Spleen (tissue), 11 donors: ENCODE results near the gene BPIFA1. TPM values are rescaled to one million over a fixed set of nuclear protein-coding genes. Genes with fewer than 3 reads are reported as not detected.

Source experiments
- DNase-seq: peaks from one replicate; pipeline ENCODE4 v3.0.0-alpha.2; 2020
- H3K27ac ChIP-seq, 8 donors: fragments of 200-600 bp; sonication (generic) in 7 of 8; 1 replicate in 4 of 8; 2 replicates in 4 of 8; pipeline versions ENCODE4 v1.5.0 to v1.8.0; 2016 to 2021; ENCODE audit warnings: inconsistent platforms in 4 of 8, mild to moderate bottlenecking in 4 of 8, moderate library complexity in 1 of 8
- H3K27me3 ChIP-seq, 7 donors: fragments of 200-600 bp; sonication (generic) in 6 of 7; replicated peaks in 1 of 7; 1 replicate in 4 of 7; 2 replicates in 3 of 7; pipeline versions ENCODE4 v1.5.0 to v1.8.0; 2016 to 2021; ENCODE audit warnings: inconsistent platforms in 3 of 7, mild to moderate bottlenecking in 1 of 7
- H3K36me3 ChIP-seq, 6 donors: fragments of 200-600 bp; sonication (generic) in 5 of 6; 1 replicate in 4 of 6; 2 replicates in 2 of 6; pipeline versions ENCODE4 v1.5.0 to v1.8.0; 2016 to 2021; ENCODE audit warnings: inconsistent platforms in 2 of 6
- H3K4me1 ChIP-seq, 6 donors: fragments of 200-600 bp; sonication (generic) in 5 of 6; 1 replicate in 3 of 6; 2 replicates in 3 of 6; pipeline versions ENCODE4 v1.5.0 to v1.8.0; 2016 to 2021; ENCODE audit warnings: inconsistent platforms in 3 of 6
- H3K4me3 ChIP-seq, 8 donors: fragments of 200-600 bp; sonication (generic) in 7 of 8; 1 replicate in 4 of 8; 2 replicates in 4 of 8; pipeline versions ENCODE4 v1.5.0 to v1.8.0; 2016 to 2021; ENCODE audit warnings: inconsistent platforms in 4 of 8, mild to moderate bottlenecking in 4 of 8, moderate library complexity in 2 of 8
- H3K9me3 ChIP-seq, 8 donors: fragments of 200-600 bp; sonication (generic) in 7 of 8; 1 replicate in 4 of 8; 2 replicates in 4 of 8; pipeline versions ENCODE4 v1.5.0 to v1.8.0; 2016 to 2021; ENCODE audit warnings: inconsistent platforms in 4 of 8
- CTCF ChIP-seq, 11 experiments: fragments of 200-600 bp in 7 of 11; fragments of 450-650 bp in 4 of 11; sonication (generic) in 4 of 11; IDR thresholded peaks in 8 of 11; conservative IDR thresholded peaks in 3 of 11; 1 replicate in 7 of 11; 2 replicates in 4 of 11; pipeline versions ENCODE4 v1.4.0 to v1.8.0; 2016 to 2021; ENCODE audit warnings: antibody characterized with exemption in 11 of 11, inconsistent platforms in 4 of 11, mild to moderate bottlenecking in 1 of 11
- POLR2A ChIP-seq, 3 donors: fragments of 450-650 bp; IDR thresholded peaks; one replicate each; pipeline ENCODE4 v1.5.1; 2017; ENCODE audit warnings: antibody characterized with exemption in 3 of 3, mild to moderate bottlenecking in 1 of 3
- POLR2AphosphoS5 ChIP-seq, 3 donors: sonication (generic); formaldehyde crosslinking; IDR thresholded peaks; one replicate each; pipeline ENCODE4 v1.5.1; 2017; ENCODE audit warnings: antibody characterized with exemption in 3 of 3
- WGBS, 5 donors: extraction: QIAGEN DNeasy Blood & Tissue Kit in 3 of 5; methylation state at CpG; one replicate each; pipeline versions ENCODE4 v1.1.5 to v1.1.7; 2013 to 2018; 5-methylcytosine and 5-hydroxymethylcytosine counted together
- intact Hi-C: fragments of 100-400 bp; cut with DNase I; formaldehyde crosslinking; loops from one replicate; pipeline ENCODE4 v1.15.0; 2023; ENCODE audit warnings: low total_unique reads
- polyA plus RNA-seq, 3 donors: library from polyadenylated mRNA; stranded (reverse); fragments of 200-250 nt; gene quantifications; one replicate each; pipeline ENCODE4 v1.2.1, GENCODE V29; 2013
- total RNA-seq, 7 donors: library from RNA; depleted of rRNA in 3 of 7; stranded (reverse); fragments of >200 nt in 3 of 7; fragmentation: NEBNext Ultra II Directional in 4 of 7; extraction: Animal tissue kit (Norgen Biotek cat#: 25700) in 4 of 7; gene quantifications; one replicate each; pipeline versions ENCODE4 v1.1.0 to v1.2.1, GENCODE V29; 2016 to 2021
- donor health status: healthy with polysubstance abuse.
- donor health status: DM: no; HTN: no; CAD: no; lungs with moderate emphysema.
- donor health status: DM: no; HTN: no; CAD: no.
- donor health status: Bipolar disorder and iron deficiency.
- donor health status: healthy.
- donor health status: DM: no; HTN: no; CAD: no.
- donor health status: DM: yes; HTN: yes; CAD: no.

Gene BPIFA1
- total and polyA plus RNA-seq, 10 donors = not detected

DNA sequence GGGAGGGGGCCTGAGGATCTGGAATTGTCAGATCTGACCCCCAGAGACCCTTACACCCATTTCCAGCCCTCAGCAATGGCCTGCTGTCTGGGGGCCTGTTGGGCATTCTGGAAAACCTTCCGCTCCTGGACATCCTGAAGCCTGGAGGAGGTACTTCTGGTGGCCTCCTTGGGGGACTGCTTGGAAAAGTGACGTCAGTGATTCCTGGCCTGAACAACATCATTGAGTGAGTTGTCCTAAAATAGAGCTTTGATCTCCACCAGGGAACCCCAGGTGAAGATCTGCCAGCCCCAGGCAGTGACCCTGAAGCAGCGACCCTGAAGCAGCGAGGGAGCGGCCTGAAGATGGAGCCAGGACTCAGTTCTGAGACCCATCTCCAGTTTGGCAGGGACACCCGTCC is 2.2 kb downstream of the BPIFA1 start:
- H3K9me3 ChIP-seq = no peaks in the 10 kb centered on the region
- H3K36me3 ChIP-seq = no peaks in the 10 kb centered on the region
- intact Hi-C loops = no loop called here
- no peak overlapping the region for H3K27ac ChIP-seq
- TF ChIP-seq CTCF (IDR thresholded peaks at IDR 0.05 in 8 of 11, conservative IDR thresholded peaks at IDR 0.05 in 3 of 11) = no peak
- TF ChIP-seq POLR2A (IDR thresholded peaks at IDR 0.05) = no peak
- TF ChIP-seq POLR2AphosphoS5 (IDR thresholded peaks at IDR 0.05) = no peak
- WGBS, 5 donors = 65 to 89% (median 67%) methylated on average over 5 to 6 of the region's 6 CpGs
- no peak for DNase-seq
- no peaks in the 10 kb centered on the region for H3K4me1 ChIP-seq
- H3K4me3 ChIP-seq = no peak overlapping the region
- H3K27me3 ChIP-seq = peaks cover 0 to 56% (median 0%) of the 10 kb centered on the region in 7 donors

DNA sequence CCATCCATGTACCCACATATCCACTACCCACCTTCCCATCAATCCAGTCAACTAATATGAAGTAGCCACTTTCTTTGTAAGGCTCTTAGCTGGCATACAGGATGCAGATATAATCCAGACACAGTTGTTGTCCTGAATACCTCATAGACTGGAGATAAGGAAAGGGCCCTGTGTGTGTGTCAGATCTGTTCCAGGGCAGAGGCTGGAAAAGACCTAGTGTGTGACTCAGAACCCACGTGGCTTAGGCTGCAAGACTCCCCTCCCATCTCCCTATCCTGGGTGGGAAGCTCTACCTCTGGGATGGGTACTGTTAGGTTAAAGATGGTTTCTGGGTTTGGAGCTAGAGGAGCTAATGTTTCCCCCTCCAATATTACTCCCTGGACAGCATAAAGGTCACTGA is 3.6 kb downstream of the BPIFA1 start:
- no peak for DNase-seq
- Histone ChIP-seq H3K4me1 (no peaks in the 10 kb centered on the region), H3K27me3 (peaks cover 0 to 42% (median 0%) of the 10 kb centered on the region in 7 donors), H3K9me3 (no peaks in the 10 kb centered on the region), H3K36me3 (no peaks in the 10 kb centered on the region), H3K27ac (no peak overlapping the region), H3K4me3 (no peak overlapping the region)
- TF ChIP-seq POLR2A (IDR thresholded peaks at IDR 0.05) (no peak), POLR2AphosphoS5 (IDR thresholded peaks at IDR 0.05) (no peak)
- WGBS, 5 donors = 20 to 38% (median 24%) methylated on average over 1 of the region's 1 CpG
- intact Hi-C loops = no loop called here

DNA sequence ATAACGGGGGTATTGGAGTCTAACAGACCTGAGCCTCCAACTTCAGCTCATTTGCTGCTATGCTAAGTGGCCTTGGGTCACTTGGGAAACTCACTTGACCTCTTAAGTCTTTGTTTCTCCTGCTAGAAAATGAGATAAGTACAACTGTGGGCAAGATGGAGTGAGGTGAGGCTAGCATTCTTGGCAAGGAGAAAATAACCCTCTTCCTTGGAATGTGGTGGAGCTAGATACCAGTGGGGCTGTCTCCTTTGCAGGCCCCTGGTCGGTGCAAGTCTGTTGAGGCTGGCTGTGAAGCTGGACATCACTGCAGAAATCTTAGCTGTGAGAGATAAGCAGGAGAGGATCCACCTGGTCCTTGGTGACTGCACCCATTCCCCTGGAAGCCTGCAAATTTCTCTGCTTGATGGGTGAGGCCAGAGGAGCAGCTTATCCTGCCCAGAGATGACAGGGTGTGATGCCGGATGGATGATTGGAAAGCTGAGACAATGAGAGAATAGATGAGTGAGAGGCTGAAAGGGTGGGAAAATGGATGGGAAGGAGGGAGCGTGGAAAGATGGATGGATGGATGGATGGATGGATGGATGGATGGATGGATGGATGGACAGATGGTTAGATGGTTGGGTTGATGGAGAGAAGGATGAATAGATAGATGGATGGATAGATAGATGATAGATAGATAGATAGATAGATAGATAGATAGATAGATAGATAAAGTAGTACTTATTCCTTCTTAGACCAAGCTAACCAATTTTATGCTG is 4.4 kb downstream of the BPIFA1 start:
- peaks cover 0 to 34% (median 0%) of the 10 kb centered on the region in 7 donors for H3K27me3 ChIP-seq
- no peak overlapping the region for H3K4me3 ChIP-seq
- 68 to 74% (median 74%) methylated on average over 4 of the region's 4 CpGs for WGBS, 5 donors
- intact Hi-C loops = no loop called here
- TF ChIP-seq POLR2AphosphoS5 (IDR thresholded peaks at IDR 0.05) (no peak), CTCF (IDR thresholded peaks at IDR 0.05 in 8 of 11, conservative IDR thresholded peaks at IDR 0.05 in 3 of 11) (no peak), POLR2A (IDR thresholded peaks at IDR 0.05) (no peak)
- no peaks in the 10 kb centered on the region for H3K36me3 ChIP-seq
- no peak overlapping the region for H3K27ac ChIP-seq
- DNase-seq = no peak
- H3K4me1 ChIP-seq = no peaks in the 10 kb centered on the region
- no peaks in the 10 kb centered on the region for H3K9me3 ChIP-seq

DNA sequence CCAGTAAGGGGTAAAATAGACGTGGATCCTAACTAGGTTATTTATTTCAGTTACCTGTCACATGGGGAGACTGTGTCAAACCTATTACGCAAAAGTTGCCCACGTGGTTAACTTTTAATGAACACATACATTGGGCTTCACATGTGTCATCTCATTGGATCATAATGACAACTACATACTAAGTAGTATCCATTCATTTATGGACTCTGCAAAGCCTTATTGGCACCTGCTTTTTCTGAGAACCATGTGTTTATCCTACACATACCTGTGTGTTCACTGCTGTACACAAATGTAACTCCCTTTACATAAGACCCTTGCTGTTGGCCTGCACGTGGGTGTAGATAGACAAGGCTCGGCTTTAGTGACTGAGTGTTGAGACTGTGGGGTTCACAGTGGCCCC is 5.1 kb downstream of the BPIFA1 start:
- no peak for DNase-seq
- WGBS, 5 donors = 53 to 80% (median 68%) methylated on average over 5 of the region's 5 CpGs

More for the DNA sequence above, 5.1 kb downstream of the BPIFA1 start:
- Histone ChIP-seq H3K9me3 (no peaks in the 10 kb centered on the region), H3K36me3 (no peaks in the 10 kb centered on the region), H3K27me3 (peaks cover 0 to 27% (median 0%) of the 10 kb centered on the region in 7 donors), H3K4me1 (no peaks in the 10 kb centered on the region), H3K4me3 (no peak overlapping the region), H3K27ac (no peak overlapping the region)
- TF ChIP-seq CTCF (IDR thresholded peaks at IDR 0.05 in 8 of 11, conservative IDR thresholded peaks at IDR 0.05 in 3 of 11) = no peak
- TF ChIP-seq POLR2AphosphoS5 (IDR thresholded peaks at IDR 0.05) = no peak
- TF ChIP-seq POLR2A (IDR thresholded peaks at IDR 0.05) = no peak
- intact Hi-C loops = no loop called here
